ENCODE results near the gene TULP3.

The TULP3 gene

GRCh38 chr12:2877047-2877952, 13.4 kb upstream of the TULP3 start, which contains the start of the genes FOXM1 and RHNO1:
Gene FOXM1 (minus strand): TSS chr12:2877174. CDS start chr12:2874478, 2,696 bp downstream.
Gene RHNO1 (plus strand): TSS chr12:2877223. CDS start chr12:2885367, 8,144 bp downstream.
- peak; percentile 94 for DNase-seq

GRCh38 chr12:2877953-2878732, 12.5 kb upstream of the TULP3 start:
- no peak for DNase-seq

- no peak for DNase-seq
Observed at GRCh38 chr12:2879853-2880252, 10.8 kb upstream of the TULP3 start.

GRCh38 chr12:2884810-2885209, 5.9 kb upstream of the TULP3 start:
- no peak for DNase-seq

- no peak for DNase-seq
Observed at GRCh38 chr12:2886768-2887450, 3.8 kb upstream of the TULP3 start.

GRCh38 chr12:2890001-2890387, 697 bp upstream of the TULP3 start:
- DNase-seq: no peak

- DNase-seq: peak; percentile 81
Observed at GRCh38 chr12:2891240-2892053, 756 bp downstream of the TULP3 start.

GRCh38 chr12:2892246-2892645, 1.6 kb downstream of the TULP3 start:
- DNase-seq: no peak

- DNase-seq: no peak
Observed at GRCh38 chr12:2893007-2893406, 2.3 kb downstream of the TULP3 start.

- DNase-seq: no peak
Observed at GRCh38 chr12:2895051-2895451, 4.4 kb downstream of the TULP3 start.

GRCh38 chr12:2895511-2895910, 4.8 kb downstream of the TULP3 start:
- no peak for DNase-seq

GRCh38 chr12:2897418-2897817, 6.7 kb downstream of the TULP3 start:
- DNase-seq: no peak

GRCh38 chr12:2900642-2901041, 10.0 kb downstream of the TULP3 start:
- DNase-seq: no peak

- no peak for DNase-seq
Observed at GRCh38 chr12:2902272-2902880, 11.7 kb downstream of the TULP3 start.

GRCh38 chr12:2904260-2904659, 13.6 kb downstream of the TULP3 start:
- no peak for DNase-seq

- DNase-seq: no peak
Observed at GRCh38 chr12:2912216-2912575, 21.5 kb downstream of the TULP3 start.

GRCh38 chr12:2919249-2919648, 28.6 kb downstream of the TULP3 start:
- DNase-seq: no peak

- no peak for DNase-seq
Observed at GRCh38 chr12:2922329-2922728, 31.6 kb downstream of the TULP3 start.

GRCh38 chr12:2923057-2923456, 32.4 kb downstream of the TULP3 start:
- no peak for DNase-seq

- DNase-seq: no peak
Observed at GRCh38 chr12:2924019-2924418, 33.3 kb downstream of the TULP3 start.

GRCh38 chr12:2925322-2925995, 34.8 kb downstream of the TULP3 start:
- no peak for DNase-seq
